ENCODE results near the gene SLC30A10.
"Not testable (repeated sequence)": the region's sequence is repeated elsewhere in the genome, so short reads cannot be mapped to it uniquely, and the experiment has no call there.

The SLC30A10 gene

GRCh38 chr1:219927298-219927955 is 930 bp downstream of the SLC30A10 start:
- DNase-seq = no peak

- no peak for DNase-seq
Measured at GRCh38 chr1:219926363-219926998, 1.9 kb downstream of the SLC30A10 start.

- DNase-seq = no peak
Measured at GRCh38 chr1:219924342-219924741, 4.0 kb downstream of the SLC30A10 start.

- no peak for DNase-seq
Measured at GRCh38 chr1:219917851-219918466, 10.4 kb downstream of the SLC30A10 start.

GRCh38 chr1:219917281-219917680 is 11.1 kb downstream of the SLC30A10 start:
- no peak for DNase-seq

- DNase-seq = no peak
Measured at GRCh38 chr1:219916257-219916656, 12.1 kb downstream of the SLC30A10 start.

DNA sequence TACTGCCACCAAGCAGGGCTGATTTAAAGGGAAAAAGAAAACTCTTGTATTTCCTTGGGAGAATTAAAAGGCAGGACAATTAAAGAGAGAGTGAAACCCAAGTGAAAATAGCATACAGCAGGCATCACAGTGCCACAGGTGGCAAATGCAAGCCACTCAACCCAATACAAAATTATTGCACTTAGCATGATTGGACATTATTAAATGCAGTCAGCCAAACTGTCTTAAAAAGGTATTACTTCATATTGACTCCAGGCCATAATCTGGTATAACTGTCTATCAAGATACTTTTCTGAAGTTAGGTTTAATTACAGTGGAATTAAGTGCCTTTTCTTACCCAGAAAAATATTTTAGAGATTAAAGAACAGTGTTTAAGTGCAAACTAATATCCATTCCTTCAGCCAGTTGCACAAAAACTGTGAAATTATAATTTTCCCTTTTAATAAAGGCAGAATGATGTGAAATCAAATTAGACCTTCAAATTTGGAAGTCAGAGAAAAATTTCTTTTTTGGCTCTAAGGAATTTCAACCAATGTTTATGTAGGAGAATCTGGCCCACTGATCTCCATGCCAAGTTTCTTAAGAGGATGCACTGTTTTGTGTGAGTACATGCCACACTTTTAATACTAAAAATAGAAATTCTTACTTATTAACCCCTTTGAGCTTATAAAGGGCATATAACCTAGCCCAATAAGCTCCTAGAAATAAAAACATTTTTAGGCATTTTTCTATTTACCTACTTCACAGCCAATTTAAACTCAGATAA is 15.2 kb downstream of the SLC30A10 start:
- no peak for DNase-seq

DNA sequence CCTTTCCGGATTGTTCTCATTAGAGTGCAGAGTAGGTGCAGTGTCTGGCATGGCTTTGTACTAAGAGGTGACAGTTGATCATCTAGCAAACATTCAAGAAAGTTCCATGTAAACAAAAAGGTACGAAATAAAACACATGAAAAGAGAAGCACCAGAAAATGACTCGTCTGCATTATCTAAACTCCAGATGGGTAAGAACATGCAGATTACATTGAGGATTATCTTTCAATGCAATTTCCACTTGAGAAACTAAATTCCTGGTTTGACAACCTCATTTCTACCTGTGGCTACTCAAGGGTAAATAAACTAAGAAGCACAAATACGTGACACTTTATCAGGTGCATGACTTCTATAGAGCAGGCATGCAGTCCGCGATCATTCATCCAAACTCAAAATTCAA is 17.6 kb downstream of the SLC30A10 start:
- no peak for DNase-seq

- no peak for DNase-seq
Measured at GRCh38 chr1:219909476-219909875, 18.9 kb downstream of the SLC30A10 start.

GRCh38 chr1:219908170-219908569 is 20.2 kb downstream of the SLC30A10 start:
- DNase-seq = no peak

- DNase-seq = no peak
Measured at GRCh38 chr1:219907772-219908070, 20.6 kb downstream of the SLC30A10 start.

GRCh38 chr1:219906924-219907771 is 21.2 kb downstream of the SLC30A10 start:
- DNase-seq = no peak

- DNase-seq = not testable (repeated sequence)
Measured at GRCh38 chr1:219906565-219906923, 21.8 kb downstream of the SLC30A10 start.

DNA sequence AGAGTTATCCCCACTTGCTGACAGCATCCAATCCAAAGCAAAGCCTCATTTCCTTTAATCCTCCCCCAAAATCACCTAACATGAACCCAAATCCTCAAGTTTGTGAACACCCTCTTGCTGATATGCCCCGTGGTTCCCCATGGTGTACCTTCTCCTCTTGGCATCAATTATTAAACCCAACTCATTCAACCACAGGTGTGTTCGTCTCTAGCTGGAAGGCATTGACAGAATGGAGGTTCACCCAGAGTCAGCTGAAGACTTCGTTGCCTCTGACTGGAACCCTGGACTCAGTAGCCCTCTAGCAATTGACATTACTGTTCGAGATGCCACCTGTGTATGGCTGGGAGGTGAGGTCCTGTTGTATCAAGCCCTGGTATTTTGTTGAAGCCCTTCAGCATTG is 22.8 kb downstream of the SLC30A10 start:
- DNase-seq = no peak

- no peak for DNase-seq
Measured at GRCh38 chr1:219904934-219905333, 23.4 kb downstream of the SLC30A10 start.

DNA sequence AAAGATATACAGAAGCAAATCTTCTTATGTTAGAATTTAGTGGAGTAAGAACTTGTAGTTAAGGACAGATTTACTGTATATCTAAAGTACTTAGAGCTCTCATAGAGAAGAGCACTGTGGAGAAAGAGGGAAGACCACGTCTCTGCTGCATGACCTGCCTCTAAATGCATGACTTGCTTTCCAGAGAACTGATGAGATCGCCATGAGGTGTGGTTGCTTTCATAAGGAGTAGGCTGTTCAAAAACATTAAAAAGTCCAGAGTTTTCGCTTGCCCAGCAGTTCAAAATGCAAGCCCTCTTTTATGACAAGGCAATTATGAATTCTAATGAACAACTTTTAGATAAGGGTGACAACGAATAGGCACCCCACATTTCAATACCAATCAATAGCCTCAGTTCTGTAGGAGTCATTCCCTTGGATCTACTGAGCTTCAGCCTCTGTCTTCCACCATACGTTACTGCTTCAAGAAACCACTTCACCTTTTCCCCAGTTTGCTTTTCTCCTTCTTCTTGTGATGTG is 24.9 kb downstream of the SLC30A10 start:
- no peak for DNase-seq

GRCh38 chr1:219902951-219903350 is 25.4 kb downstream of the SLC30A10 start:
- no peak for DNase-seq

GRCh38 chr1:219900882-219901281 is 27.5 kb downstream of the SLC30A10 start:
- no peak for DNase-seq

DNA sequence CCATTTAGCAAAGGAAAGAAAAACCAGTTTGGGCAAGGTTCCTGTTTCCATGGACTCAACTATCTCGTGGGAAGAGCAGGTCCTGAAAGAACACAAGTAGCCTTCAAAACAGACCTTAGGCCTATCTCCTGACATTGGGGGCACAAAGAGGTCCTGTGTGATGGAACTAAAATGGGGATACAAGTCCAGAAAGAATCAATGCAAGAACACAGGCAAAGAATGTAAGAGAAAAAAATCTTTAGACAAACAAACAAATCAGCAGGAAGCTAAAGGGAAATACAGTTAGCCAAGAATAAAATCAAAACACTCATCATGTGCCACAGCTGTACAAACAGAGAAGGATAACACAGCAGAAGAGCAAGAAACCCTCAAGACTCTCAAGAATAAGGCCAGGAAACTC is 28.2 kb downstream of the SLC30A10 start:
- no peak for DNase-seq

- no peak for DNase-seq
Measured at GRCh38 chr1:219898375-219898774, 30.0 kb downstream of the SLC30A10 start.

DNA sequence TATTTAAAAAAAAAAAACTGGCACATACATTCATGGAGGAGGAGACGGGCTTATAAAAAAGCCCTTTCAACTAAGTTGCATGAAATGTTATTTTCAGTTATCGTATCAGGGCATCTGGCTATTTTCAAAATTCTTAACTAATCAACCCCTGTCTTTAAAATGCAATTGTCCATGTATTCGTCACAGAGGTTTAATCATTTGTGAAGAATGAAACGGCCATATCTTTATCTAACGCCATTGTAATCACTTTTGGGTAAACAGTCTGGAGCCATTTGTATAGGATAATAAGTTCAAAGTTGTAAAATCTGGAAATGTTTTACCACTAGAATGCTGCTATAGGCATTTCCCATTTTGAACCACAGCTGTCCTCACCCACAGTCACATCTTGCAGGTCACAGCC is 30.4 kb downstream of the SLC30A10 start:
- DNase-seq = no peak

GRCh38 chr1:219892271-219892670 is 36.1 kb downstream of the SLC30A10 start:
- DNase-seq = not testable (repeated sequence)

DNA sequence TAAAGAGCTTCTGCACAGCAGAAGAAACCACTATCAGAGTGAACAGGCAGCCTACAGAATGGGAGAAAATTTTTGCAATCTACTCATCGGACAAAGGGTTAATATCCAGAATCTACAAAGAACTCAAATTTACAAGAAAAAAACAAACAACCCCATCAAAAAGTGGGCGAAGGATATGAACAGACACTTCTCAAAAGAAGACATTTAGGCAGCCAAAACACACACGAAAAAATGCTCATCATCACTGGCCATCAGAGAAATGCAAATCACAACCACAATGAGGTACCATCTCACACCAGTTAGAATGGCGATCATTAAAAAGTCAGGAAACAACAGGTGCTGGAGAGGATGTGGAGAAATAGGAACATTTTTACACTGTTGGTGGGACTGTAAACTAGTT is 36.5 kb downstream of the SLC30A10 start:
- not testable (repeated sequence) for DNase-seq
